ENCODE data around the gene HAO1. TPM values are rescaled to one million over a fixed set of nuclear protein-coding genes. Genes with fewer than 3 reads are reported as not detected.

HAO1 gene
- total and polyA plus RNA-seq, 2 of the 13 experiments (the other 11 are each of a cell fraction or from before 2014, with no cell fraction given): 0.03 TPM; not detected in 1

DNA sequence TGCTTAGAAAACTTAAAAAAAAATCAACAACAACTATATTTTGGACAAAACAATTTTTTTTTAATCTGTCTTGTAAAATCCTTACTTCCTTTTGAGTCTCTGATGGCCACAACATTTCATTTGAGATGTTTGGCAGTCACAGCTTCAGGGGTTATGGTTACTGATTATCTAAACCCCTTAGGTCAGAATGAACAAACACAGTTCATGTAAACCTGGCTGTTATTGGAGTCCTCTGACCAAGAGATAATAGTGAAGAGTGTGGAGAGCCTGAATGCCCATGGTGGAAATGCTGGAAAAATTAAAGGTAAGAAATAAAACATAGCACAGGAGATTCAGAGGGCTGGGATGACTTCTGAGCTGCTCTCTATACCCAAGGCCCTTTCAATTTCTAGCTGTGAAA lies 41.1 kb upstream of the HAO1 start:
- Histone ChIP-seq H4K20me1 (ENCODE audit: insufficient read depth, low read length) (no peaks in the 10 kb centered on the region), H3K27me3 (ENCODE audit: control insufficient read depth in 1 of 2, insufficient read depth in 2 of 2, low read length in 2 of 2) (no peaks in the 10 kb centered on the region), H3K9me3 (ENCODE audit: low read length) (no peaks in the 10 kb centered on the region), H3K27ac (ENCODE audit: extremely low read length, insufficient read depth, low read length) (peak overlapping the region; percentile 16), H3K4me2 (ENCODE audit: low read depth, low read length) (peak overlapping the region; percentile 36), H3K4me1 (ENCODE audit: insufficient read depth, low read length) (peaks cover 22% of the 10 kb centered on the region), H3K79me2 (ENCODE audit: insufficient read depth, low read length) (no peaks in the 10 kb centered on the region), H2AFZ (ENCODE audit: low read length) (no peak overlapping the region), H3K9ac (ENCODE audit: insufficient read depth, low read depth, low read length) (no peak overlapping the region), H3K4me3 (replicated peaks in 1 of 3; ENCODE audit: insufficient read depth in 1 of 3, low read depth in 2 of 3, low read length in 3 of 3) (0 out of 6 replicates have a peak overlapping the region, but pooled peaks of 1 of the 3 experiments have one; percentile 0), H3K36me3 (replicated peaks in 1 of 2; ENCODE audit: control insufficient read depth in 1 of 2, insufficient read depth in 2 of 2, low read length in 2 of 2) (no peaks in the 10 kb centered on the region; a peak in 1 of 5 replicates)
- FAIRE-seq (peak; percentile 90), ATAC-seq (peak; percentile 99), DNase-seq (ENCODE audit: low spot score) (peak; percentile 77)
- BruUV-seq (replicated peaks): no TSS peak
- ChIA-PET POLR2A (no interaction called here), CTCF (ENCODE audit: low intra/inter-chr PET ratio, low total read pairs) (interaction anchor here (1.5 to 3.1 kb wide), 2 partner anchors 38 to 740 kb away, joined by 5 to 35 read pairs; partner anchors contain the start of gene TMX4)
- in situ Hi-C loops (cut with HindIII; ENCODE audit: extremely low pct_ligation_motif_present, low pct_unique_long_range_greater_than_20kb): no loop called here
- intact Hi-C loops (cut with micrococcal nuclease; ENCODE audit: unreplicated experiment): loop anchor here (1.0 to 2.0 kb wide), 3 partner anchors 45 to 741 kb away; no protein-coding TSS in a partner anchor
- TF ChIP-seq DRAP1 (CRISPR knock-in tag; IDR thresholded peaks at IDR 0.05) (peak; percentile 29; the same call in 1 of the 2 replicates), SOX13 (IDR thresholded peaks at IDR 0.05) (no peak), SOX13 (CRISPR knock-in tag; conservative IDR thresholded peaks at IDR 0.05 in 1 of 2, IDR thresholded peaks at IDR 0.05 in 1 of 2) (peak in 1 of 2 experiments; percentile 50; a peak in 1 of 4 replicates), CEBPG (CRISPR knock-in tag; IDR thresholded peaks at IDR 0.05) (peak; percentile 32; the same call in 1 of the 2 replicates), EP300 (IDR thresholded peaks at IDR 0.05; ENCODE audit: low read depth in 2 of 2, low read length in 2 of 2) (peak in 1 of 2 experiments; percentile 30; a peak in 1 of 4 replicates), EP300 (CRISPR knock-in tag; IDR thresholded peaks at IDR 0.05; ENCODE audit: borderline replicate concordance) (no peak), FOXP4 (CRISPR knock-in tag; IDR thresholded peaks at IDR 0.05) (0 out of 2 replicates have a peak, but pooled peaks have one; percentile 34), FOXA3 (CRISPR knock-in tag; IDR thresholded peaks at IDR 0.05) (peak; percentile 68), NR2F1 (CRISPR knock-in tag; IDR thresholded peaks at IDR 0.05) (peak in 1 of 2 experiments; percentile 57; a peak in 2 of 4 replicates), ARID2 (CRISPR knock-in tag; IDR thresholded peaks at IDR 0.05; ENCODE audit: borderline replicate concordance) (no peak), HMG20A (CRISPR knock-in tag; IDR thresholded peaks at IDR 0.05; ENCODE audit: borderline replicate concordance) (peak; percentile 30; the same call in 1 of the 2 replicates), FOXA1 (IDR thresholded peaks at IDR 0.05) (no peak), FOXA1 (CRISPR knock-in tag; IDR thresholded peaks at IDR 0.05) (0 out of 2 replicates have a peak, but pooled peaks have one; percentile 27), PHF5A (CRISPR knock-in tag; IDR thresholded peaks at IDR 0.05; ENCODE audit: low read depth, unreplicated experiment) (no peak), NR2F6 (IDR thresholded peaks at IDR 0.05) (peak; percentile 74), NR2F6 (CRISPR knock-in tag; IDR thresholded peaks at IDR 0.05) (peak; percentile 82), HNF1A (IDR thresholded peaks at IDR 0.05; ENCODE audit: low read depth) (peak; percentile 77), HNF1A (CRISPR knock-in tag; IDR thresholded peaks at IDR 0.05; ENCODE audit: borderline replicate concordance) (0 out of 2 replicates have a peak, but pooled peaks have one; percentile 44)
- TF ChIP-seq, protein P1, sequence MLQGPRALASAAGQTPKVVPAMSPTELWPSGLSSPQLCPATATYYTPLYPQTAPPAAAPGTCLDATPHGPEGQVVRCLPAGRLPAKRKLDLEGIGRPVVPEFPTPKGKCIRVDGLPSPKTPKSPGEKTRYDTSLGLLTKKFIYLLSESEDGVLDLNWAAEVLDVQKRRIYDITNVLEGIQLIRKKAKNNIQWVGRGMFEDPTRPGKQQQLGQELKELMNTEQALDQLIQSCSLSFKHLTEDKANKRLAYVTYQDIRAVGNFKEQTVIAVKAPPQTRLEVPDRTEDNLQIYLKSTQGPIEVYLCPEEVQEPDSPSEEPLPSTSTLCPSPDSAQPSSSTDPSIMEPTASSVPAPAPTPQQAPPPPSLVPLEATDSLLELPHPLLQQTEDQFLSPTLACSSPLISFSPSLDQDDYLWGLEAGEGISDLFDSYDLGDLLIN (CRISPR knock-in tag; IDR thresholded peaks at IDR 0.05; ENCODE audit: borderline replicate concordance): no peak
